GM19397 (cell line): ENCODE data around the gene TAMALIN.

Experiments used
- ATAC-seq: cut with Tn5 transposase; IDR thresholded peaks from one replicate; pipeline ENCODE4 v1.9.1; 2021; ENCODE audit warnings: mild to moderate bottlenecking, moderate library complexity; ENCODE audit not compliant: unreplicated experiment

Gene TAMALIN

DNA sequence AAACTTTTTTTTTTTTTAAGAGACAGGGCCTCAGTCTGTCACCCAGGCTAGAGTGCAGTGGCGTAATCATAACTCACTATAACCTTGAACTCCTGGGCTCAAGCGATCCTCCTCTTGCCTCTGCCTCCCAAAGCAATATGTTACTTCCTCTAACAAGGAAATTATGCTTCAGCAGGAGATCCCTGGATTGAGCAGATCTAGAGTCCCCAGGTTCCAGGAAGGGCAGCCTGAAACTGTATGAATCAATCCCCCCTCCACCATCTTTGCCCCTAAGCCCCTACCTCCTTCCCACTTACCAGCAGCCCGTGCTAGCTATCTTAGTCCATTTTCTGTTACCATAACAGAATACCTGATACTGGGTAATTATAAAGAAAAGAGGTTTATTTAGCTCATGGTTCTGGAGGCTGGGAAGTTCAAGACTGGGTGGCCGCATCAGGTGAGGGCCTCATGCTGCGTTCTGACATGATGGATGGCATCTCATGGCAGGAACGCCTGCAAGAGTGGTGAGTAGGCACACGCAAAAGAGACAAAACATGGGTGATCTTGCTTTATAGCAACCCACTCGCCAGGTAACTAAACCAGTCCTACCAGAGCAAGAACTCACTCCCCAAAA is 5.0 kb downstream of the TAMALIN start:
- ATAC-seq, result no peak

DNA sequence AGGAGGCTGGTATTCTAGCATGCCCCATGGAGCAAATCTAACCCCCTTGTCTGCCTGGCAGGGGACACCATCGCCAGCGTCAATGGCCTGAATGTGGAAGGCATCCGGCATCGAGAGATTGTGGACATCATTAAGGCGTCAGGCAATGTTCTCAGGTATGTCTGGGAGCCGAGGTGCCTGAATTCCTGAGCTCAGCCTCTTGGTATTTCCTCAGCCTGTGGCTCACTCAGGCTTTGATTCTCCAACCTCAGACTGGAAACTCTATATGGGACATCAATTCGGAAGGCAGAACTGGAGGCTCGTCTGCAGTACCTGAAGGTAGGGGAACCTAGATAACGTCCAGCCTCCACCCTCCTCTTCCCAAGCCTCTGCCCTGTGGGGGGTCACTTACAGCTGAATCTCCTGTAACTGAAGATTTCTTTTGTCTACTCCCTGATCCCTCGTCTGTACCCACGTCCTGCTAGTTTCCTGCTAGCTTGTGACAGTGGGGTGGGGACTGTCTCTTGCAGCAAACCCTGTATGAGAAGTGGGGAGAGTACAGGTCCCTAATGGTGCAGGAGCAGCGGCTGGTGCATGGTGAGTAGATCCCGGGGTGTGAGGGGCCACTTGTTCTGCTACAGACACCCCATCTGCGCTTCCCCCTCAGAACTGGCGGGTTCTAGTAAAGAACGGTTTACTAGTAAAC is 7.0 kb downstream of the TAMALIN start:
- ATAC-seq, result no peak

DNA sequence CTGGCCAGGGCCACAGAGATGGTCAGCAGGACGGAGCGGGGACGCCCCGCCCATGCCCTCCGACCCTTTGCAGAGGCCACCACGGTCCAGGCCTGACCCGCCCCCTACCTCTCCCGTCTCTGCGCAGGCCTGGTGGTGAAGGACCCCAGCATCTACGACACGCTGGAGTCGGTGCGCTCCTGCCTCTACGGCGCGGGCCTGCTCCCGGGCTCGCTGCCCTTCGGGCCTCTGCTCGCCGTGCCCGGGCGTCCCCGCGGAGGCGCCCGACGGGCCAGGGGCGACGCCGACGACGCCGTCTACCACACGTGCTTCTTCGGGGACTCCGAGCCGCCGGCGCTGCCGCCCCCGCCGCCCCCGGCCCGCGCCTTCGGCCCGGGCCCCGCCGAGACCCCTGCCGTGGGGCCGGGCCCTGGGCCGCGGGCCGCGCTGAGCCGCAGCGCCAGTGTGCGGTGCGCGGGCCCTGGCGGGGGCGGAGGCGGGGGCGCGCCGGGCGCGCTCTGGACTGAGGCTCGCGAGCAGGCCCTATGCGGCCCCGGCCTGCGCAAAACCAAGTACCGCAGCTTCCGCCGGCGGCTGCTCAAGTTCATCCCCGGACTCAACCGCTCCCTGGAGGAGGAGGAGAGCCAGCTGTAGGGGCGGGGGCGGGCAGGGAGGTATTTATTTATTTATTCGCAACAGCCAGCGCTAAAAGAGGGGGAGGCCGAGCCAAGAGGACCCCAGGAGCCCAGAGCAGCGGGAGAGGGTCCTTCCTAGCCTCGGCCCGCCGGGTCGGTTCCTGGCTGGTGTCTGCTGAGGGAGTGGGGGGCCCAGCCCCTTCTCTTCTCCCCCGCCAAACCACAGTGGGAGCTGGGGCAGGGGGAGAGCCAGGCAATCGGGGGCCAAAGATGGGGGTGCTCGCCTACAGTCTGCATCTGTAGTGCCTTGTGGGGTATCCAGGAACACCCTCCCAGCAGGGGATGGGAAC is 8.1 kb downstream of the TAMALIN start:
- ATAC-seq, result no peak

DNA sequence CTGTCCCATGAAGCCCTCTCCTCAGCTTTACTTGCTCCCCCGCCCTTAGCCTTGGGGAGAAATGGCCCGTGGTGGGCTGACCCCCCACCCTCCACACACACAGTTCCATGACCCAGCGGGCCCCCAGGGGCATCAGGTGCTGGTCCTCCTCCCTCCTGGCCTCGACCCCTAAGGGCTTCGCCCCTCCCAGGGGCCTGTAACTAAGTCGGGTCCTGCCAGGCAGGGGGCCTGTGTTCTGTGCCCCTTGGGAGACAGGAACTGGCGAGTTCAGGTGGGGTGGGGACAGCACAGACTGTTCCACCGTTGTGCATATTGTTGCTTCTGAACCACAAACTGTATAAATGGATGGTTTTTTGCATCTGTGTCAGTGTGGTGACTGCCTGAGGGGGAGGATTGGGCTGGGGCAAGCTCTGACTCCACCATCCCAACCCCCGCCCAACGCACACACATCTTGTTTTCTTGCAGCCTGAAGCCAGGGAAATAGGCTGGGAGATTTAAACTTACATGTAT is 8.8 kb downstream of the TAMALIN start:
- no peak for ATAC-seq

DNA sequence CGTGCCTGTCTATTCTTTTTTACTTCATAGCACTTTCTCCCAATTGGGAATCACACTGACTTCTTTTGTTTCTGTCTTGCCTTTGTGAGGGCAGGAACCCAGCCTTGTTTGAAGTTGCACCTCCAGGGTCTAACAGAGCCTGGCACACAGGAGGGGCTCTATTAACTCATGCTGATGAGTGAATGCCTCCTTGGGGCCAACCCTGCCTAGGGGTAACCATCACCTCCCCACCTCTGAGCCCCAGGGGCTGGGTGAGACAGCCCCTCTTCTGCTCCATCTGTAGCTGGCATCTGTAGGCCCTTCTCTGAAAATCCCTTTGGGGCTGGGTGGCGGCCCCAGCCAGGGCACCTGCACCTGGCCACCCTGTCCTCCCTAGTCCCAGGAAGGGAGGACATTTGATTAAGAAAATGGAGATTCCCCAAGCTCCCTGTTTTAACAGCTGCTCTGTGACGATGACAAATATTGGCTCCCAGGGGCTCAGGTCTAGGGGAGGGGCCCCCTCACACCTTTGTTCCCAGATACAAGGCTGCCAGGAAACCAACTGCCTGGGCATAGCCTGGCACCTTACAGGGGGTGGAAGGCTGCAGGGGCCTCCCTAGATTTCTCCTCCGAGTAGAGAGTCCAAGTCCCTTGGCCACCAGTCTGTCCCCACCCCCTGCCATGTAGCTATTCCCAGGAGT is 11.8 kb downstream of the TAMALIN start:
- ATAC-seq, result no peak

DNA sequence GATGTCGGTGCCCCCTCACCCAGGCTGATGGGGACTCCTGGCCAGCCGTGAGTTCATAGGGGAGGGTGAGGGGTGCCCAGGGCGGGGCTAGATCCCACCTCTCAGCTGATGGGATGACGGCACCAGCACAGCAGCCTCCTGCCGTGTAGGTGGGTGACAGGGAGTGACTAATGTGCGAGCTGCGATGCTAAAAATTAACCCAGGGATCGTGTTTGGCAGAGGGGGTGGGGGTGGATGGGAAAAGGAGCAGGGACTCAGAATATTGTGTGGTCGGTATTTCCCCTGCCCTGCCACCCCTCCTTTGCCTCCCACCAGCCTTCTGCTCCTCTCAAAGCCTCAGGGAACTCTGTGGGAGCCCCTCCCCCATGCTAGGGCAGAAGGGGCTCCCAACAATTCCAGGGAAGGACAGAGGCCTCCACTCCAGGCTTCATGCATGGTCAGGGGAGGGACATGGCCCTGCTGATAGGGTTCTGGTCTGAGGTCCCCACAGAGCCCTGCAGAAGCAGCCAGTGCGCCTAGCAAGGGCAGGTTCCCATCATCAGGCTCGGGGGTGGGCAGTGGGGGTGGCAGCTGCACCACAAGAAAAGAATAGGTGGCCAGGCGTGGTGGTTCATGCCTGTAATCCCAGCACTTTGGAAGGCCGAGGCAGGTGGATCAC is 12.5 kb downstream of the TAMALIN start:
- no peak for ATAC-seq

DNA sequence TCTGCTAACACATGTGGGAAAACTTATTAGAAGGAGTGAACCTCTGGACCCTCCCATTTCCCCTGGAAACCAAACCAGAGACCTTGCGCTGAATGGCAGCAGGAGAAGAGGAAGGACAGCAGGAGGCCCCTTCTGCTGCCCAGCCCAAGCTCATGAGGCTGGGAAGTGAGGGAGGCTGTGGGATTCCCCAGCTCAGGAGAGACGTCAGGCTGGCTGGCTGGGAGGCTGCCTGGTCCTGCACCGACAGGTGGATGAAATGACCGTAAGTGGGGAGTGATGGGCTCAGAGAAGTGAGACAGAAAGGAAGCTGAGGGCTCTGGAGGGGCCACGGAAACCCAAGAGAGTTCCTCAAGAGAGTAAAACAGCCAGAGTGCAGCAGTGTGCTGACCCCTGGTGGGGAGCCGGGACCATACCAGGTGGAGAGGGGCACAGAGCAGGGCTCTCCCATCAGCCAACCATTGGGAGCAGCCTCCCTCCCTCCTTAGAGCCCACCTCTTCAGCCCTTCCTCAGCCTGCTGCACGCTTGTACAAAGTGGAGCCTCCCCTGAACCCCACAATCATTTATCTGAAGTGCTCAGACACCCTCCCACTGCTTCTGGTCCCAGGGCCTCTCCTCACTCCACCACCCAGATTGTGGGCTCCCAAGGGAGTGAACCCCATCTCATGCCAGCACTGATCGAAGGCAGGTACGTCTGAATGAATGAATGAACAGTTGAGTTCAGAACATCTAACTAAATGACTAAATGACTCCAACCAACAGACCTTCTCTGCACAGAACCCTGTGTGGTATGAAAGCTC is 14.0 kb downstream of the TAMALIN start:
- no peak for ATAC-seq

DNA sequence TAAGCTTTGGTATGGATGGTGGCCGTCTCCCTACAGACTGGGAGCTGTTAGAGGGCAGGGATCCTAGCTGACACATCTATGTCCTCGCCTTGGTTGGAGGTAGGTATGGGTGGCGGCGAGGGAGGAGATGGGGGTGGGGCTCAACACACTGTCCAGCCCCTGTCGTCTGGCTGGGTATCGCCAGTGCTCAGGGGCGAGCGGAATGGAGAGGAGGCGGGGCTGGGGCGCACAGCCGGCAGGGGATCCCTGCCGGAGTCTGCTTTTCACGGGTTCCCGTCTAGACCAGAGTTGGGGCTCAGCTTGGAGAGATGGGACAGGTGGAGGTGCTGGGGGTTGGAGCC is 16.1 kb downstream of the TAMALIN start:
- no peak for ATAC-seq

DNA sequence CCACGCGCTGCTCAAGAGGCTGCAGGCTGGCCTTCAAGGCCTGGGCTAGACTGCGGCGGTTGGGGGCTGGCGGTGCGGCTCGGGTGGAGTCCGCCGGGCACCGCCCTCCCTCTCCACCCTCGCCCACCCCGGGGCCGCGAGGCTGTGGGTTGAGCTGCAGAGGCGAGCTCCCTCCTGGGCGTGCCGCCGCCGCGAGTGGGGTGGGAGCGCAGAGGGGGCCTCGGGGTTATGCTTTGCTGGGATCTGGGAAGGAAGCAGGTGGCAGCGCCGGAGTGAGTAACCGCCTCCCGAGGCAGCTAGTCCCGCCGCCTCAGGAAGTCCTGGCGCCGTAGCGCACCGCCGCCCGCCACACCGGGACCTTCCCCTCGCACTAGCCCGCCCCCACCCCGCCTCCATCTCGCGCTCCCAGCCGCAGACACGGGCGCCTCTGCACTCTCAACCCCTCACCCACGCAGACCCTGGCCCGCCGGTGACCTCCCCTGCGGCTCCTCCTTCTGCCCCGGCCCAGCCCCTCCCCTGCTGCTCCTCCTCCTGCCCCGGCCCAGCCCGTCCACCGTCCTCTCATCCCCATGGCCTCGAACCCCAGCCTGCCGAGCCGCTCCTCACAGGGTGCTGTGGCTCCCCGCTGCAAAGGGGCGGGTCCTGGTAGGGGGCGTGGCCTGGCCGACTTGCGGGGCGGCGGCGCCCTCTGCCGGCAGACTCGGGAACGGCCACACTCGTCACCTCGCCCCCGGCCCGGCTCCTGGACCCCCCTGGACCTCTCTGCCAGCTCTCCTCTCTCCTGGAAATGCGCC is 16.6 kb downstream of the TAMALIN start:
- no peak for ATAC-seq

DNA sequence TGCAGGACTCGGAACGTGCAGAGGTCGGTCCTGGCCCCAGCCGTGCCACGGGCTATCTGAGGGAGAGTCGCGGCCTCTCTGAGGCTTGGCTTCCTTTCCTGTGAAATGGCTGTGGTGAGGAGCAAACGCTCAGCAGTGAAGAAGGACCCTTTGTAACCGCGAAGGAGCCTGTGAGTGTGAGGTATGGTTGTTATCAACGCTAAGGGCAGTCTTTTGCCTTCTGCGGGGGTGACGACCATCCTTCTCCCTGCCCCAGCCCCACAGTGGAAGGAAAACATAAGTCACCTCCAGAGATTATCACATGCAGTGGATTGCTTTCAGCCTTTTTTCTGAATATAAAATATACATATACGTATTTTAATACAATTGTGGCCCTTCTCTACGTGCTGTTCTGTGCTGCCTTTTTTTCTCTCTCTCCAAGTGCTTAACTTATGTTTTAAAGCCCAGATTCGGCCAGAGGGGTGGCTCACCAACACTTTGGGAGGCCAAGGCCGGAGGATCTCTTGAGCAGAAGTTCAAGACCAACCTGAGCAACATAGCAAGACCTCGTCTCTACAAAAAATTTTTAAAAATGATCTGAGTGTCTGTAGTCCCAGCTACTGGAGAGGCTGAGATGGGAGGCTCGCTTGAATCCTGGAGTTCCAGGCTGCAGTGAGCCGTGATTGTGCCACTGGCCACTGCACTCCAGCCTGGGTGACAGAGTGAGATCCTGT is 17.4 kb downstream of the TAMALIN start:
- ATAC-seq, result no peak

DNA sequence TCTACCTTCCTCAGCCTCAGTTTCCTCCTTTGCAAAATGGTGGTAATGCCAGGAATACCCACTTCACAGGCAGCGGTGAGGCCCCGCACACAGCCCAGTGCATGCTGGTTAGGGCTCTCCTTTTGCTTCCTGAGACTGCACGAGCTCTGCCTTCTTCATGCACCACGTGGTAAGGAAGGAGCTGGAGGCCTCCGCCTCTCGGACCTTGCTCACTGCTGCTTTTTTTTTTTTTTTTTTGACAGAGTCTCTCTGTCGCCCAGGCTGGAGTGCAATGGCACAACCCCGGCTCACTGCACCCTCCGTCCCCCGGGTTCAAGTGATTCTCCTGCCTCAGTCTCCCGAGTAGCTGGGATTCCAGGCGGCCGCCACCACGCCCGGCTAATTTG is 18.1 kb downstream of the TAMALIN start:
- ATAC-seq, result no peak

DNA sequence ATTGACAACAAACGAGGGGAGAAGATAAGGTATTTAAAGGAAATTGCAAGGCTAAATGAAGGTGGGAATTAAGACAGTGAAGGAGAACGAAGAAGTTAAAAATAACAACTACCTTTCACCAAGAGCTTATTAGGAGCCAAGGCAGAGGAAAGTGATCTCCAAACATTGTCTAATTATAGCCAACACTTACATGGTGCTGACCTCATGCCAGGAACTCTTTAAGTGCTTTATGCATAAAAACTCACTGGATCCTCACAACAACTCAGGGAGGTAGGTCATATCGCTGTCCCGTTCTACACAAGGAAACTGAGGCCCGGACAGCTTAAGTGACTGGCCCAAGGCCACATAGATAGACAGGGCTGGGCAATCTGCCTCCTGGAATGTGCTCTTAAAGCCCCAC is 19.5 kb downstream of the TAMALIN start:
- ATAC-seq, result no peak

DNA sequence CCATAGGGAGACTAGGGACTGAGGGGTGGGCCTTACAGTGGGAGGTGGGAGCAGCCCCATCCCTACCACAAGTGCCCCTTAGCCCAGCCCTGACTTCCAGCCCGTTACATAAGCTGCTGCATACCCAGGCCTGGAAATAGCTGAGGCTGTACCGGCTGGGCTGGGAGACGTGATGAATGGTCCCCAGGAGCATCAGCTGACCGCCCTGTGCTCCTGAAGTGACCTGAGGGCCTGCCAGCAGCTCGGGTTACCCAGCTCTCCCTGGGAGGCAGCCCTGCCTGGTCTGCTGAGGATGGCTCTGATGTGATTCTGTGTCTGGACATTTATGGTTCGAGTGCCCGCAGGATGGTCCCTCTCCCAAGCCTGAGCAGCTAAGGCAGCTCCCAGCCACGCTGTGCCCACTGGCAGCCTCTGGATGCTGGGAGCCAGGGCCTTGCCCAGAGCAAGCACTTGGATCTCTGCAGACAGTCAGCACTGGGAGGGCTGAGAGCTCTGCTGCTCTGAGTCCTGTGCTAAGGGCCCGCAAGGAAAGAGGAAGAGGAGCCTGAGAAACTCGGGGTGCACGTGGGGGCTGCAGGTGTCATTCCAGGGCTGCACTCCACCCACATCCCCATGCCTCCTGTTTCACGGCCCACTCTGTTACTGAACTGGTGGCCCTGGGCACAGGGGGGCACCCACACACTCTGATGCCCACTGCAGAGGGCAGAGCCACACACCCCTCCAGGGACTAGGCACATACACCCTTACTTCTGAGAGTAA is 20.5 kb downstream of the TAMALIN start:
- ATAC-seq, result no peak

DNA sequence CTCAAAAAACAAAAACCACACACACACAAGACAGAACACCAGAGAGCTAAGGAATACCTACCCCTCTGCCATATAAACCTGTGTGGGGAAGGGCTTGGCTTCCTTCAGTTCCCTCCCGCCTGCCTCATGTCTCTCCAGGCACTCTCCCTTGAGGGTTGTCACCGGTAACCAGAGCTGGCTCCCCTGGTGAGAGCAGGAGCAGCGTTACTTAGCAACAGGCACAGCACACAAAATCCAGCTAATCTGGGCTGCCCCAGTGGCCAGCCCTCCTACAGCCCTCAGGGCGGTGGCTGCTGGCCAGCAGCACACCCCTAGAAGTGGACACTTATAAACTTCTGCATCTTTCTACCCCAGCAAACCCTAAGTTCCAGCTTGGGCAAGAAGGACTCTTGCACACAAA is 22.9 kb downstream of the TAMALIN start:
- ATAC-seq, result no peak

DNA sequence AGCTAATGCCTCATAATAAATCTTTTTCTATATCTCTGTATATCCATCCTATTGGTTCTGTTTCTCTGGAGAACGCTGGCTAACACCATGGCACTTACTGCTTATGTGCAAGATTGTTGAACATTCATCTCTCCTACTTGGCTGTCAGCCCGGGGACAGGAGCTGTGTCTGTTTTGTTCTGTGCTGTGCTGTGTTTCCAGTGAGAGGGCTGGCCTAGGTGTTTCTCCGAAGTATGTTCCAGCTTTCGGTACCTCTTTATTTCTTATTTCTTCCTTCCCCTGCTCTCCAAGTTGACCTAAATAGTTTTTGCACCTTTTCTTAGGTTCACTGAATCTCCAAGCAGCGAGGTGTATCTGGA is 25.7 kb downstream of the TAMALIN start:
- no peak for ATAC-seq

DNA sequence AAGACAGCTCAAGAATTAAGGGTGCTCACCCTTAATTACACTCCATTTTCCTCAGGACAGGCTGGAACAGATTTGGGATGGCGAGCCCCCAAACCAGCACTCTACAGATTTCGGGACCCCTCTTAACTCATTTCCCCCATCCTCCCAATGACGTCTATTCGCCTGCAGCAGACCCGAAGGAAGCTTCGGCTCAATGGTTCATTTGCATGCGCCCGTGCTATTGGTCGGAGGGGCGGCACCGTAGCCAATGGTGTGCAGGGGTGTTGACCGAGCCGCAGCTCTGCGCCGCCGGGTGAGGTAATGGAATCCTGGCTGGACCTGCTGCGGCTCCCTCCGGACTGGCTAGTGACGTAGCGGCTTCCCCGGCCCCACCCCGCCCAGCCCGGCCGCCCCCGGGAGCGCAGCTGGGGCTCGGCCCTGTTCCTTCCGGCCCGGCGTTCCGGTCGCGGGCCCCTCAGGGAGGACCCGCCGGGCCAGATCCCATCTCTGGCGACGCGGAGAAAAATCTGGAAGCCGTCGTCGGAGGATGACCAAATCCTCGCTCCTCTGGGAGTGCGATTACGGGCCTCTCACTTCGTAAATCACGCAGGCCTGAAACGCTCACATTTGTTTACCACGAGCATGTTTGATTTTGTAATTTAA is 26.2 kb downstream of the TAMALIN start:
- peak; percentile 95 for ATAC-seq

DNA sequence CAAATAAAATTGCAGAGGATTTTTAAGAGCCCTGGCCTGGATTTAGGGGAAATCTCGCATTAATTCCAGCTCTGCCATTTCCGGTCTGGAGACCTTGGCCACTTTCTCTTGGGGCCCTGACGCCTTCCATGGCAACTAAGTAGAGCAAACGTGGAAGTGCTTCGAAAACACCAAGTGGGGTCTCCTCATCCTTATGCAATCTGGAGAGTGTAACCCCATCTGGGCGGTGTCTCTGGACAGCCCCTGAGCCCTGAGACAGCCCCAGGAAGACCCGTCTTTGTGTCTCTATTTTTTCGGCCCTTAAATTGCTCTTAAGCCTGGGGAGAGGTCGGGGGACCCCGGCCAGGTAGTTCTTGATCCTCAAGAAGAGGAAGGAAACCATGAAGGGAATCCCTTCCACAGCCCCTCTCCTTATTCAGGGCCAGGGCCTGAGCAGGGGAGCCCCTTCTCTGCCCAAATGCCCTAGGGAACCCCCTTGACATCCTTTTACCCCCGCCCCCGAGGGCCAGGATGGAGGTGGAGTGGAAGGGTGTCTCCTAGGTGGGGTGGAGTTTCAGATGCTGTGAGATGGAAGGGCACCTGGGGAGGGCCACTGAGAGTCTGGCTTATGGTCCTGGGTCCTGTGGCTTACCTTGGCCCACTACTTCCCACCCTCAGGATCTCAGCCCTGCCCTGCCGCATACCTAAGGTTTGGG is 26.8 kb downstream of the TAMALIN start:
- ATAC-seq, result no peak
